Neural crest cell (in vitro differentiated cells): ENCODE measurements around the gene SERPINA12. TPM values are rescaled to one million over a fixed set of nuclear protein-coding genes. Genes with fewer than 3 reads are reported as not detected.

ENCODE experiments used
- DNase-seq: peaks from one replicate; pipeline ENCODE4 v3.0.0; 2021; ENCODE audit warnings: low read depth, mixed read lengths, low spot score
- H3K27ac Mint-ChIP-seq: one replicate; pipeline ENCODE4 v1.8.0; 2021; ENCODE audit warnings: mild to moderate bottlenecking, mixed read lengths; ENCODE audit not compliant: unreplicated experiment
- H3K27me3 Mint-ChIP-seq: 2 replicates; pipeline ENCODE4 v1.8.0; 2021; ENCODE audit warnings: low read depth, mild to moderate bottlenecking, mixed read lengths
- H3K36me3 Mint-ChIP-seq: 2 replicates; pipeline ENCODE4 v1.8.0; 2021; ENCODE audit warnings: low read depth, mild to moderate bottlenecking, mixed read lengths
- H3K4me1 Mint-ChIP-seq: 2 replicates; pipeline ENCODE4 v1.8.0; 2021; ENCODE audit warnings: mixed read lengths
- H3K4me3 Mint-ChIP-seq: one replicate; pipeline ENCODE4 v1.8.0; 2021; ENCODE audit warnings: mild to moderate bottlenecking, mixed read lengths
- H3K9me3 Mint-ChIP-seq: 2 replicates; pipeline ENCODE4 v1.8.0; 2021; ENCODE audit warnings: mixed read lengths
- total RNA-seq: library from RNA; stranded (reverse); gene quantifications from 2 replicates; pipeline ENCODE4 v1.2.1, GENCODE V29; 2021
- TF ChIP-seq, protein P1 (sequence below): fragments of 200-600 bp; sonication (generic); conservative IDR thresholded peaks from 2 replicates; pipeline ENCODE4 v1.5.0; 2021; ENCODE audit warnings: antibody characterized with exemption, mild to moderate bottlenecking

Gene SERPINA12
- total RNA-seq, 1 donor from 2014 or later, result not detected

DNA sequence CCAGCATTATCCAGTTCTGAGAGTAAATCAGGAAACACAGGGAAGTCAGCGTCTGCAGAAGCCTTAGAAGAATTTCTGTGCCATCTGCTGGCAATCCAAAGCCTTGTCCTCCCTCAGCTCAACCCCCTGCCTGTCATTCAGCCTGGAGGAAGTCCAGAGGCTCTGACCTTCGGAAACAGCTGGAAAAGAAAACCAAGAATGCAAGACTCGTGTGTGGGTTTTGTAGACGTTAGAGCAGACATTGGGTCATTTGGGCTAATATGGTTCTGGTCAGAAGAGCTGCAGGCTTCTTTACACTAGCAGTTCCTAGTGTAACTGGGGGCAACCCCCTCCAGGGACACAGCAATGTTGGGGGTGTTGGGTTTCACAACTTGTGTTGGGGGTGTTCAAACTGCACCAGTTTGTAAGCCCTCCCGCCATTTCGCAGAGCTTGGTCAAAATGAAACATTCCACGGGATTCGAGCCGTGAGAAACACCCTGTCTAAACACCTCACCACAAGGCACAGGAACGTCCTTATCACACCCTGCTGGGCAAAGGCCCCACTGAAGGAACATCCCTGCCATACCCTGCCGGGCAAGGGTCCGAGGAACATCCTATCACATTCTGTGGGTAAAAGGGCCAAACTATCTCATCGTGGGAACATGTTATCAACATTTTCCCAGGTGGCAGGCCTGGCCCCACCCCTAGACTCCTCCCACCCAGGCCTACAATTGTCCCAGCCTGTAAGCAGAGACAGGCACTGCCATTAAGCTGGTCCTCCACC is 30.9 kb upstream of the SERPINA12 start:
- TF ChIP-seq, protein P1, sequence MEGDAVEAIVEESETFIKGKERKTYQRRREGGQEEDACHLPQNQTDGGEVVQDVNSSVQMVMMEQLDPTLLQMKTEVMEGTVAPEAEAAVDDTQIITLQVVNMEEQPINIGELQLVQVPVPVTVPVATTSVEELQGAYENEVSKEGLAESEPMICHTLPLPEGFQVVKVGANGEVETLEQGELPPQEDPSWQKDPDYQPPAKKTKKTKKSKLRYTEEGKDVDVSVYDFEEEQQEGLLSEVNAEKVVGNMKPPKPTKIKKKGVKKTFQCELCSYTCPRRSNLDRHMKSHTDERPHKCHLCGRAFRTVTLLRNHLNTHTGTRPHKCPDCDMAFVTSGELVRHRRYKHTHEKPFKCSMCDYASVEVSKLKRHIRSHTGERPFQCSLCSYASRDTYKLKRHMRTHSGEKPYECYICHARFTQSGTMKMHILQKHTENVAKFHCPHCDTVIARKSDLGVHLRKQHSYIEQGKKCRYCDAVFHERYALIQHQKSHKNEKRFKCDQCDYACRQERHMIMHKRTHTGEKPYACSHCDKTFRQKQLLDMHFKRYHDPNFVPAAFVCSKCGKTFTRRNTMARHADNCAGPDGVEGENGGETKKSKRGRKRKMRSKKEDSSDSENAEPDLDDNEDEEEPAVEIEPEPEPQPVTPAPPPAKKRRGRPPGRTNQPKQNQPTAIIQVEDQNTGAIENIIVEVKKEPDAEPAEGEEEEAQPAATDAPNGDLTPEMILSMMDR, result no peak
- peaks cover under 1% of the 10 kb centered on the region for H3K4me1 Mint-ChIP-seq
- H3K27me3 Mint-ChIP-seq, result peaks cover 20% of the 10 kb centered on the region
- no peak overlapping the region for H3K27ac Mint-ChIP-seq
- DNase-seq, result no peak
- no peaks in the 10 kb centered on the region for H3K9me3 Mint-ChIP-seq
- no peaks in the 10 kb centered on the region for H3K36me3 Mint-ChIP-seq
- H3K4me3 Mint-ChIP-seq, result no peak overlapping the region

DNA sequence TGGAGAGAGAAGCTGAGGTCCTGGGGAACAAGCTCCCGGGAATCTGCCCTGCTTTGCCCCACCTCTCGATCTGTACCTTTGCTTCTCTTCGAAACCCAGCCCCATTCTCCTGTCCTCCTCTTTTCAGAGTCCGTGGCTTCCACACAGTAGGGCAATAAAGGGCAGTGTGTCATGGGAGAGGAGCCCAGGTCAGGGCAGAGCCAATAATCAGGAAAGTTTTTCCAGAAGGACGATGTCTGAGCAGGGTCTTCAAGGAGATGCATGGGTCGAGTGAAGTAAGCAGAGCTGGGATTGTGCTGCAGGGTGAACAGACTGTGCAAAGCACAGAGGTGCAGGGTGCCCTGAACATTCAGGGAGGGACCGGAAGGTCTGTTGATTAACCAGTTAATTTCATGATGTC is 29.9 kb upstream of the SERPINA12 start:
- H3K4me1 Mint-ChIP-seq, result no peaks in the 10 kb centered on the region
- no peak overlapping the region for H3K4me3 Mint-ChIP-seq
- H3K27ac Mint-ChIP-seq, result peak overlapping the region; percentile 22
- H3K9me3 Mint-ChIP-seq, result no peaks in the 10 kb centered on the region
- TF ChIP-seq, protein P1, result no peak
- H3K36me3 Mint-ChIP-seq, result no peaks in the 10 kb centered on the region
- H3K27me3 Mint-ChIP-seq, result peaks cover 20% of the 10 kb centered on the region
- DNase-seq, result no peak

DNA sequence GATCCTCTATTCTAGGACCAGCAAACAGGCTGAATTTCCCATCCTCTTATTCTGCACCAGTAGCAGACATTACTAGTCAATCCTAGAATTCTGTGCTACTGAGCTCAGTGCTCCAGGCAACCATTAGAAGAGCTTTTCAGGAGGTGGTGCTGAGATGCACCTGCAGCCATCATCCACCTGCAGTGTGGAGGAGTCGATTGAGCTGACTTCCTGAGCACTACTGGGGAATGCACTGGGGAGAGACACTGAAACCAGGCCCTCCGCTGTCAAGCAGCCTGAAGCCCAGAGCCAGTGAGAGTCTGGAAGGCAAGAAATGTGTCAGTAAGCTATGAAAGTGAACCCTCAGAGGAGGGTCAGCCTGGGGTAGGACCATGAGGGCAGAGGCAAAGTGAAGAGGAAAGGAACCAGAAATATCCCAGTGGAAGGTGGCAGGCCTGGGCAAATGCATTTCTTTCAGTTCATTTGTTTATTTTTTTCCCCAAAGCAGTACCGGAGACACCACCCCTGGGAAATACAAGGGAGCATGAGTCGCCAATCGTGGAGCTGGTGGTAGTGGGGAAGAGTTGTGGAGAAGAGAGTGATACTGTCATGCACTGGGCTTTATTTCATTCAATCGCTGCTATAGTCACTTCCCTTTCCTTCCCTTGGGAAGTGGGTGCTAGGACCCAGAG is 28.9 kb upstream of the SERPINA12 start:
- Mint-ChIP-seq H3K36me3 (no peaks in the 10 kb centered on the region), H3K27me3 (peaks cover 26% of the 10 kb centered on the region), H3K27ac (no peak overlapping the region), H3K9me3 (no peaks in the 10 kb centered on the region), H3K4me3 (no peak overlapping the region), H3K4me1 (no peaks in the 10 kb centered on the region)
- DNase-seq, result no peak
- TF ChIP-seq, protein P1, result no peak

DNA sequence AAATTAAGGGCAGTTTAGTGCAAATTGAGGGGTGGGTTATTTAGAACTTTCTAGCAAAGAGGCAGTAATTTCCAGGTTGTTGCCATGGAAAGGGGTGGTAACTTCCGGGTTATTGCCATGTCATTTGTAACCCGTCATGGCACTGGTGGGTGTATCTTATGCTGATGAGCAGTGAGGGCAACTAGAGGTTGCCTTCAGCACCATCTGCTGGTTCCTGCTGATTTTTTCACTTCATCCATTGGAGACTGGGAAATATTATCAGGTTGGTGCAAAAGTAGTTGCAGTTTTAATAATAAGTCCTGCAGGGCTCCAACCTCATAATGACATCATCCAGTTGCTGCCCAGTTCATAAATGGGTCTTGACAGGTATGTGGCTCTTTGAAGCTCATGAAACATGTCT is 27.6 kb upstream of the SERPINA12 start:
- DNase-seq, result no peak

DNA sequence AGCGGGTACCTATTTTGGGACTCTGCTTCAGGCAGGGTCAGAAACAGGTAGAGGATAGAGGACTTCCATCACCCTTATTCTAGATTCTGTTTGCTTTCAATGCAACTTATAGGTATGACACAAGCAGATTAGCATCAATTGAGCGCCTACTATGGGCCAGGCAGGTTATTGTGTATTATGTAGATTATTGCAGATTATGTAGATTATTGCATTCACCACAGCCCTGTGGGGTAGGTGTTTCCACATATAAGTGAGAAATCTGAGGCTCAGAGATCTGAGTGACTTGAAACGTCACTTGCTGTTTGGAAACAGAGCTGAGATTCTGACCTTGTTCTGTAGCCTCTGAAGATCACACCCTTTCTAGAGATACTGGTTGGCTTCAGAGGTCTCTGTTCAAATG is 26.2 kb upstream of the SERPINA12 start:
- TF ChIP-seq, protein P1, result no peak
- no peak overlapping the region for H3K27ac Mint-ChIP-seq
- H3K9me3 Mint-ChIP-seq, result no peaks in the 10 kb centered on the region
- H3K4me1 Mint-ChIP-seq, result no peaks in the 10 kb centered on the region
- no peak overlapping the region for H3K4me3 Mint-ChIP-seq
- H3K36me3 Mint-ChIP-seq, result no peaks in the 10 kb centered on the region
- DNase-seq, result no peak
- peaks cover 29% of the 10 kb centered on the region for H3K27me3 Mint-ChIP-seq

More for the DNA sequence above, 27.6 kb upstream of the SERPINA12 start:
- Mint-ChIP-seq H3K4me3 (no peak overlapping the region), H3K27me3 (peaks cover 25% of the 10 kb centered on the region), H3K9me3 (no peaks in the 10 kb centered on the region), H3K4me1 (no peaks in the 10 kb centered on the region), H3K36me3 (no peaks in the 10 kb centered on the region), H3K27ac (no peak overlapping the region)
- TF ChIP-seq, protein P1, result no peak
